ENCODE data around the gene DOC2A. TPM values are rescaled to one million over a fixed set of nuclear protein-coding genes. Genes with fewer than 3 reads are reported as not detected.

Gene DOC2A
- 5.5 TPM for polyA plus RNA-seq (2013, experiment 1 of 4)
- 5.6 TPM for polyA plus RNA-seq (2013, experiment 2 of 4)
- polyA plus RNA-seq (2013, experiment 3 of 4), result 4.1 TPM
- polyA plus RNA-seq (2013, experiment 4 of 4), result 4.3 TPM

DNA sequence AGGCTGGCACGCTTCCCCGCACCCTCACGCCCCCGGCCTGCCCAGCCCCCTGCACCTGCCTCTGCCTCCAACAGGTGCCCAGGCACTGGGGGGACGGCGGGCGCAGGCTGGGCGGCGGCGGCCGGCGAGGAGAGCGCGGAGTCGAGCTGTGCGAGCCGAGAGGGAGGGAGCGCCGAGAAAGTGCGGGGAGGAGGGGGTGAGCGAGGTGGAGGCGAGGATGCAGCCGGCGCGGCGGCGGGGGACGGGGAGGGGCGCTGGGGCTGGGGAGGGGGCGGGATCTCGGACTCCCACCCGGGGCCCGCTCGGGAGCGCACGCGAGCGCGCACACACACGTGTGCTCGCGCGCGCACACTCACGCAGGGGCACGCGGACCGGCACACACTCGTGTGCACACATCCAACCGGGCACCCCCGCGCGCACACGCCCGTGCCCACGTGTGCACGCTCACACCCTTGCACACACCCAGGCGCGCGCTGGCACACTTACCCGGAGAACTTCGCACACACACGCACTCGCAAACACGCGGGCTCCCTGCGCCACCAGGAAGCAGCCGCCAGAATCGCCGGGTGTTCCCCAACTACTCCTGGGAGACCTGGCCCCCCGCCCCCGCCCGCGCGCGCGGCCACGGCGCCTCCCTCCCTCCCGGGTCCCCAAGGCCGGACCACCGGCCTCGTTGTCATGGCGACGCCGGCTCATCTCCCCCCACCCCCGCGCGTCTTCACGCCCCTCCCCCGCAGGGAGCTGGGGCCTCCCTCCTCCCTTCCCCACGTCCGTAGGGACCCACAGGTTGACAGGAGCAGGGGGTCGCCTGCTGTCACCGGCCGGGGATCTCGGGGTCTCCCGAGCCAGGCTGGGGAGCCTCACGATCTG, at the start of gene DOC2A:
DOC2A (minus strand) TSS at position 184 of the 870 bp plus-strand sequence. CDS start 805 bp downstream, outside the sequence.
- H3K27me3 ChIP-seq (ENCODE audit: control insufficient read depth, insufficient read depth, low read length, poor library complexity, severe bottlenecking), result peaks cover 37% of the 10 kb centered on the region
- H3K4me3 ChIP-seq (ENCODE audit: insufficient read depth, low read depth, low read length), result peak within 1 kb of the TSS; percentile 54
- no peak within 1 kb of the TSS for H3K27ac ChIP-seq (ENCODE audit: insufficient read depth, low read depth, low read length, poor library complexity, severe bottlenecking)
- no peaks in the 10 kb centered on the region for H3K9me3 ChIP-seq (ENCODE audit: control insufficient read depth, low read length)
- no peaks in the 10 kb centered on the region for H3K36me3 ChIP-seq (ENCODE audit: control insufficient read depth, insufficient read depth, low read length)
- WGBS, 2 experiments, result 0% methylated on average over 99 of the region's 99 CpGs
- H3K4me1 ChIP-seq (ENCODE audit: control insufficient read depth, insufficient read depth, low read length), result peaks cover 13% of the 10 kb centered on the region

DNA sequence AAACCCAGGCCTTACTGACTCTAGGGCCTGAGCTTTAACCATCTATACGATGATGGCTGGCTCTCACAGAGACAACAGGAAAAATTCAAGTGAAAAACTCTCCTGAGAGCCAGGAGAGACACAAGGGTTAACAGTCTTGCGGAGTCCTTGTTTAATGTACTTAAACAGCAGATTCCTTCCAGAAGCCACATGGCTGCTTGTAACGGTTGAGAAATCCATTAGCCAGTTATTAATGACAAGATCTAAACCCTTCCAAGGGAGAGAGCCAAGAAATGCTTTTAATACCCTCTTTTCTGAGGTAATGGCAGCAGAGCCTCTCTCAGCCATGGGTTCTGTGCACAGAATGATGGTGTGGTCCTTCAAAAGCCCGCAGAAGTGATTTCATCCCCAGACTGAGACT, 49.5 kb upstream of the DOC2A start:
- 78 to 88% methylated on average over 4 of the region's 4 CpGs for WGBS, 2 experiments
- Histone ChIP-seq H3K9me3 (ENCODE audit: control insufficient read depth, low read length) (no peaks in the 10 kb centered on the region), H3K27me3 (ENCODE audit: control insufficient read depth, insufficient read depth, low read length, poor library complexity, severe bottlenecking) (no peaks in the 10 kb centered on the region), H3K36me3 (ENCODE audit: control insufficient read depth, insufficient read depth, low read length) (no peaks in the 10 kb centered on the region), H3K4me1 (ENCODE audit: control insufficient read depth, insufficient read depth, low read length) (peaks cover 18% of the 10 kb centered on the region), H3K27ac (ENCODE audit: insufficient read depth, low read depth, low read length, poor library complexity, severe bottlenecking) (no peak overlapping the region), H3K4me3 (ENCODE audit: insufficient read depth, low read depth, low read length) (no peak overlapping the region)

DNA sequence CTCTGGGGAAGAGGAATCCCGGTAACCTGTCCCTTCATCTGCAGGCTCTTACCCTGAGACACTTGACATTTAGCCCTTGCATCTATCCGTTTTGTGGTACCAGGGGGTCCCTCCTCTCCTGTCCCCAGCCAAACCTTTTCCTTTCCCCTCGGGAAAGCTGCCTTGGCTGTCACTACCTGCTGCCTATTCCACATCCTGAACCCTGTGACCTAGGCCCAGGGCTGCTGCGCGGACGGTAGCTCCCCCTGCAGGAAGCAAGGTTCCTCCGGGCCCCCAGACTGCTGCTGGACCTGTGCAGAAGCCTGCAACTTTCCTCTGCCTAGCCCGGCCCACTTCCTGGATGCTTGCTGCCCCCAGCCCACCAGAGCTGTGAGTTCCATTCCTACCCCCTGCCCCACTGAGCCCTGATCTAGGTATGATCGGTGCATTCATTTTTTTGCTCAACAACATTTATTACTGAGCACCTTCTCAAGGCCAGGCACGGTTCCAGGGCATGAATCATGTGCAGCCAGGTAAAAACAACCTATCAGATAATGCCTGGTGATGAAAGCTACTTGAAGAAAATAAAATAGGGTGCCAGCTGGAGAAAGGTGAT, 44.2 kb upstream of the DOC2A start:
- no peaks in the 10 kb centered on the region for H3K9me3 ChIP-seq (ENCODE audit: control insufficient read depth, low read length)
- no peak overlapping the region for H3K4me3 ChIP-seq (ENCODE audit: insufficient read depth, low read depth, low read length)
- no peak overlapping the region for H3K27ac ChIP-seq (ENCODE audit: insufficient read depth, low read depth, low read length, poor library complexity, severe bottlenecking)
- H3K36me3 ChIP-seq (ENCODE audit: control insufficient read depth, insufficient read depth, low read length), result no peaks in the 10 kb centered on the region
- 32 to 34% methylated on average over 10 of the region's 10 CpGs for WGBS, 2 experiments
- H3K4me1 ChIP-seq (ENCODE audit: control insufficient read depth, insufficient read depth, low read length), result no peaks in the 10 kb centered on the region
- H3K27me3 ChIP-seq (ENCODE audit: control insufficient read depth, insufficient read depth, low read length, poor library complexity, severe bottlenecking), result no peaks in the 10 kb centered on the region

DNA sequence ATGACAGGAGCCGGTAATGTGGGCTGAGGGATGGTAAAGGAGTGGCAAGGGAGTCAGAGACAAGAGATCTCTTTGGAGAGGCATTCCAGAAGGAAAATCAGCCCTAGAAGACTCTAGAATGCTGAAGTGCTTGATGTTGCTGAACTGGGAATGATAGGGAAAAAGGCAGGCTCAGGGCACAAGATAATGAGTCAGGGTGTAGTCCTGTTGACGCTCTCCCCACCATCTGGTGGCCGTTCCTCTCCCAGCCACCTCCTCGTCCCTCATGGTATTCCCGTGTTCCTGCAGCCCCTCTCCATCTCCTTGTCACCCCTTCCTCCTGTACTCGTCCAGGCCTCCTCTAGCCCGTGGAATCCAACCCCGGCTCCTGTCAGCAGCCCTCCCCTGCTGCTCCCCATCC, 43.6 kb upstream of the DOC2A start:
- H3K27ac ChIP-seq (ENCODE audit: insufficient read depth, low read depth, low read length, poor library complexity, severe bottlenecking), result no peak overlapping the region
- H3K4me3 ChIP-seq (ENCODE audit: insufficient read depth, low read depth, low read length), result no peak overlapping the region
- H3K9me3 ChIP-seq (ENCODE audit: control insufficient read depth, low read length), result no peaks in the 10 kb centered on the region
- no peaks in the 10 kb centered on the region for H3K36me3 ChIP-seq (ENCODE audit: control insufficient read depth, insufficient read depth, low read length)
- no peaks in the 10 kb centered on the region for H3K4me1 ChIP-seq (ENCODE audit: control insufficient read depth, insufficient read depth, low read length)
- H3K27me3 ChIP-seq (ENCODE audit: control insufficient read depth, insufficient read depth, low read length, poor library complexity, severe bottlenecking), result no peaks in the 10 kb centered on the region
- WGBS, 2 experiments, result 71 to 75% methylated on average over 8 of the region's 8 CpGs

DNA sequence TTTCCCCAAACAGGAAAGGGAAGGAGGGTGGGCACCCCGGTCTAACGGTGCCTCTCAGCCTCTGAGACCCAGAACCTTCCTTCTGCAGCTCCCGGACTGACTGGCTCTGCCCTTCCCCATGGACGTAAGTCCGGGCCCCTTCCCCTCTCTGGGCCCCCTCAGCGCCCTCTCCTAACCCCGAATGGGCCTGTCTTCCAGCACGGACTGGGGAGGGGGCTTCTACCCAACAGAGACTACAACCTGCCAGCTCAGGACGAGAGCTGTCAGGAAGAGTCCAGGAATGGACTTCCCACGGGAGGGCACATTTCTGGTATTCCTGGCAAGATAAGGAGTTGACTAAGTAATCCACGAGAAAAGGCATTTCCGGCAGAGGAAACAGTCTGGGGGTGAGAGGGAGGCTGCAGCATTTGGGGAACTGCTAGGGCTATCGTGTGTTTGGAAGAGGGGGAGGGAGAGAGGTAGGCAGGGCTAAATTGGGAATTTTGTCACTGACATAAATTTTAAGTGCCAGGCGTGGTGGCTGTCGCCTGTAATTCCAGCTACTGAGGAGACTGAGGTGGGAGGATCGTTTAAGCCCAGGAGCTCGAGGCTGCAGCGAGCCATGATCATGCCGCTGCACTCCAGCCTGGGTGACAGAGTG, 42.7 kb upstream of the DOC2A start:
- Histone ChIP-seq H3K27ac (ENCODE audit: insufficient read depth, low read depth, low read length, poor library complexity, severe bottlenecking) (no peak overlapping the region), H3K36me3 (ENCODE audit: control insufficient read depth, insufficient read depth, low read length) (no peaks in the 10 kb centered on the region), H3K9me3 (ENCODE audit: control insufficient read depth, low read length) (no peaks in the 10 kb centered on the region), H3K27me3 (ENCODE audit: control insufficient read depth, insufficient read depth, low read length, poor library complexity, severe bottlenecking) (no peaks in the 10 kb centered on the region), H3K4me1 (ENCODE audit: control insufficient read depth, insufficient read depth, low read length) (no peaks in the 10 kb centered on the region), H3K4me3 (ENCODE audit: insufficient read depth, low read depth, low read length) (peak overlapping the region; percentile 81)
- WGBS, 2 experiments, result 17 to 20% methylated on average over 19 of the region's 19 CpGs

DNA sequence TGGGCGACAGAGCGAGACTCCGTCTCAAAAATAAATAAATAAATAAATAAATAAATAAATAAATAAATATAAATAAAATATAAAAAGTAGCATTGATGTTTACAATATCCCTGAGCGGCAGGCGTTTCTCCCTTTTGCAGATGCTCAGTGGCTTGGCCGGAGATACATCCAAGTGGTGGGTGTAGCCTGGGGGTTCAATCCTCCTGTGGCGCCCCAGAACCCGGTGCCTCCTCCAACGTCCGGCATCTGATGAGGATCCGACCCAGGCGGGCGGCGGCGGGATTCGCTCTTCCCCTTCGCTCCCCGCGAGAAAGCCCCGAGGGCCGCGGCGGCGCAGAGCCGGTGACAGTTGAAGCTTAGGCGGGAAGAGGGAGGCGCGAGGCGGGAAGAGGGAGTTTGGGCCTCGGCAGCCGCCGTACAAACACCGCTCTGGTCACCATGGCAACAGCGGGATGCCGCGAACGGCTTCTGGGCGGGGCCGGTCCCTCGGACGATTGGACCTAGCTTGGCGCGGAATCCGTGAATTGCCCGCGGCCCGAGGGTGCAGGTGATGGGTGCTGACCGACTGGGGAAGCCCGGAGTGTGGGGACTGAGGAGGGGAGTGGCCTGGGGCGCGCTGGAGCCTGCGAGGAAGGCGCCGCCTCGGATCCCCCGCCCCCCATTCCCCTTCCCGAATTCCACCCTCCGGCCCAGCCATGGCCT, 42.0 kb upstream of the DOC2A start:
- 3 to 4% methylated on average over 55 to 56 of the region's 58 CpGs for WGBS, 2 experiments
- Histone ChIP-seq H3K9me3 (ENCODE audit: control insufficient read depth, low read length) (no peaks in the 10 kb centered on the region), H3K36me3 (ENCODE audit: control insufficient read depth, insufficient read depth, low read length) (no peaks in the 10 kb centered on the region), H3K4me1 (ENCODE audit: control insufficient read depth, insufficient read depth, low read length) (no peaks in the 10 kb centered on the region), H3K27me3 (ENCODE audit: control insufficient read depth, insufficient read depth, low read length, poor library complexity, severe bottlenecking) (no peaks in the 10 kb centered on the region), H3K4me3 (ENCODE audit: insufficient read depth, low read depth, low read length) (peak overlapping the region; percentile 81), H3K27ac (ENCODE audit: insufficient read depth, low read depth, low read length, poor library complexity, severe bottlenecking) (no peak overlapping the region)

DNA sequence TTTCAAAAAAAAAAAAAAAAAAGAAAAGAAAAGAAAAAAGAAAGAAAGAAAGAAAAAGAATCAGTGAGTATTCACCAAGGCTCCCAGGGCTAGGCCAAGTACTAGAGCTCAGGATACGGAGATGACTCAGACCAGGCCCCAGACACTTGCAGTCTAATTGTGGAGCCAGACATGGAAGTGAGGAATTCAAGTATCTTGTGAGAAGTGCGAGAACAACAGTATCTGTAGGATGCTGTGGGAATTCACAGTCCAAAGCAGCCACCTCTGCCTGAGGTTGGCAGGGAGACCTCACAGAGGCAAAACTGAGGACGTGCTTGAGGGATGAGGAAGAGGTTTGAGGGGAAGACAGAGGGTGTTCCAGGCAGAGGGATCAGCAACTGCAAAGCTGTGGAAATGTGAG, 40.7 kb upstream of the DOC2A start:
- no peaks in the 10 kb centered on the region for H3K27me3 ChIP-seq (ENCODE audit: control insufficient read depth, insufficient read depth, low read length, poor library complexity, severe bottlenecking)
- no peak overlapping the region for H3K27ac ChIP-seq (ENCODE audit: insufficient read depth, low read depth, low read length, poor library complexity, severe bottlenecking)
- no peak overlapping the region for H3K4me3 ChIP-seq (ENCODE audit: insufficient read depth, low read depth, low read length)
- 88 to 92% methylated on average over 3 of the region's 3 CpGs for WGBS, 2 experiments
- H3K4me1 ChIP-seq (ENCODE audit: control insufficient read depth, insufficient read depth, low read length), result no peaks in the 10 kb centered on the region
- no peaks in the 10 kb centered on the region for H3K9me3 ChIP-seq (ENCODE audit: control insufficient read depth, low read length)
- no peaks in the 10 kb centered on the region for H3K36me3 ChIP-seq (ENCODE audit: control insufficient read depth, insufficient read depth, low read length)

DNA sequence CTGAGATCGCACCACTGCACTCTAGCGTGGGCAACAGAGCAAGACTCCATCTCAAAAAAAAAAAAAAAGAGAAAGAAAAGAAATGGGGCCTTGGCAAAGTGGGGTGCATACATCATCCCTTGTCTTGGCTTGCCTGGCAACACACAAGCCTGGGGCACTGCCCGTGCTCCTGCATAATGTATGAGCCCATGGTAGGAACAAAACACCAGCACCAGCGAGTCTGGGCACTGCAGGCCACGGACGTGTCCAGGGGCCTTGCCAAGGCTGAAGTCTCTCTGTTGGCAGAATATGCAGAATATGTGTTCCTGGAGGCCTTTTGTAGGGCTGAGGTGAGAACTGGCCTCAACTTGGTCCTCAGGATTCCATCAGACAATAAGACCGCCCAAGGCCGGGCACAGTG, 39.0 kb upstream of the DOC2A start:
- no peak overlapping the region for H3K4me3 ChIP-seq (ENCODE audit: insufficient read depth, low read depth, low read length)
- H3K27me3 ChIP-seq (ENCODE audit: control insufficient read depth, insufficient read depth, low read length, poor library complexity, severe bottlenecking), result no peaks in the 10 kb centered on the region
- H3K36me3 ChIP-seq (ENCODE audit: control insufficient read depth, insufficient read depth, low read length), result no peaks in the 10 kb centered on the region
- H3K9me3 ChIP-seq (ENCODE audit: control insufficient read depth, low read length), result no peaks in the 10 kb centered on the region
- H3K4me1 ChIP-seq (ENCODE audit: control insufficient read depth, insufficient read depth, low read length), result no peaks in the 10 kb centered on the region
- no peak overlapping the region for H3K27ac ChIP-seq (ENCODE audit: insufficient read depth, low read depth, low read length, poor library complexity, severe bottlenecking)
- 94 to 95% methylated on average over 8 of the region's 8 CpGs for WGBS, 2 experiments

DNA sequence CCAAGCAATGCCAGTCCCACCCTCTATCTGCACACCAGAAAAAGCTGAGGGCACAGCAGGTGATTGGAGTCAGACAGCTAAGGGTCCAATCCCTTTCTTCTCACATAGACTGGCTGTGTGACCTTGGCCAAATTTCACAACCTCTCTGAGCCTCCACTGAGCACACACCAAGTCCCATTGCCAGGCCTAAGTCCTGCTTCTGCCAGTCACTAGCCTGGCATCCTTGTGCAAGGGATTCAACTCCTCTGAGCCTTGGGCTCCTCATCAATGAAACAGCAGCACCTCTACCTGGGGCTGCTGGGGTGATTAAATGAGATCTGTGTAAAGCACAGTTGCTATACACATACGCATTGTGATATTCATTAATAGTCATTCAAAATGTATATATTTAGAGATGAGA, 35.8 kb upstream of the DOC2A start:
- WGBS, 2 experiments, result 100% methylated on average over 1 of the region's 1 CpG; no CpG with 5 or more reads in 1 of the 2 experiments
- Histone ChIP-seq H3K27ac (ENCODE audit: insufficient read depth, low read depth, low read length, poor library complexity, severe bottlenecking) (no peak overlapping the region), H3K9me3 (ENCODE audit: control insufficient read depth, low read length) (no peaks in the 10 kb centered on the region), H3K27me3 (ENCODE audit: control insufficient read depth, insufficient read depth, low read length, poor library complexity, severe bottlenecking) (no peaks in the 10 kb centered on the region), H3K36me3 (ENCODE audit: control insufficient read depth, insufficient read depth, low read length) (no peaks in the 10 kb centered on the region), H3K4me3 (ENCODE audit: insufficient read depth, low read depth, low read length) (no peak overlapping the region), H3K4me1 (ENCODE audit: control insufficient read depth, insufficient read depth, low read length) (no peaks in the 10 kb centered on the region)

Measured in ectodermal cell (in vitro differentiated cells).